HL-60/S4 treated with phorbol 12-myristate 13-acetate at 8.2 ng/mL for 4 days and 3 days (cell line): ENCODE results near the gene MYB.

ENCODE experiments used
- in situ Hi-C: fragments of 300-500 bp; cut with MboI; formaldehyde crosslinking; loops from 2 replicates; pipeline ENCODE4 v1.15.0; 2022; ENCODE audit warnings: low sequenced_read_pairs

The MYB gene

GRCh38 chr6:135215563-135215962 is 34.5 kb downstream of the MYB start:
- in situ Hi-C loops, result no loop called here

- in situ Hi-C loops, result no loop called here
Measured at GRCh38 chr6:135217663-135218062, 36.6 kb downstream of the MYB start.

GRCh38 chr6:135219346-135219745 is 38.2 kb downstream of the MYB start:
- in situ Hi-C loops, result no loop called here

- in situ Hi-C loops, result no loop called here
Measured at GRCh38 chr6:135221042-135221441, 39.9 kb downstream of the MYB start.

GRCh38 chr6:135221505-135221904 is 40.4 kb downstream of the MYB start:
- in situ Hi-C loops, result no loop called here

GRCh38 chr6:135222623-135223022 is 41.5 kb downstream of the MYB start:
- in situ Hi-C loops, result no loop called here

GRCh38 chr6:135224037-135224647 is 43.0 kb downstream of the MYB start:
- in situ Hi-C loops, result no loop called here

GRCh38 chr6:135225911-135226310 is 44.8 kb downstream of the MYB start:
- in situ Hi-C loops, result no loop called here

GRCh38 chr6:135226537-135226936 is 45.4 kb downstream of the MYB start:
- in situ Hi-C loops, result no loop called here

GRCh38 chr6:135227349-135227748 is 46.2 kb downstream of the MYB start:
- in situ Hi-C loops, result no loop called here

- in situ Hi-C loops, result no loop called here
Measured at GRCh38 chr6:135227758-135228157, 46.6 kb downstream of the MYB start.

GRCh38 chr6:135228486-135228885 is 47.4 kb downstream of the MYB start:
- in situ Hi-C loops, result no loop called here

GRCh38 chr6:135229996-135230395 is 48.9 kb downstream of the MYB start:
- in situ Hi-C loops, result no loop called here

- in situ Hi-C loops, result no loop called here
Measured at GRCh38 chr6:135230711-135231468, 49.8 kb downstream of the MYB start.

- in situ Hi-C loops, result no loop called here
Measured at GRCh38 chr6:135231469-135231844, 50.3 kb downstream of the MYB start.

GRCh38 chr6:135233686-135234491 is 52.8 kb downstream of the MYB start:
- in situ Hi-C loops, result no loop called here

GRCh38 chr6:135234492-135234780 is 53.3 kb downstream of the MYB start:
- in situ Hi-C loops, result no loop called here

- in situ Hi-C loops, result no loop called here
Measured at GRCh38 chr6:135235716-135236115, 54.6 kb downstream of the MYB start.

GRCh38 chr6:135236319-135236718 is 55.2 kb downstream of the MYB start:
- in situ Hi-C loops, result no loop called here

GRCh38 chr6:135236732-135237131 is 55.6 kb downstream of the MYB start:
- in situ Hi-C loops, result no loop called here

- in situ Hi-C loops, result no loop called here
Measured at GRCh38 chr6:135240711-135241110, 59.6 kb downstream of the MYB start.
